ENCODE measurements around the gene MRGPRE.

DNA sequence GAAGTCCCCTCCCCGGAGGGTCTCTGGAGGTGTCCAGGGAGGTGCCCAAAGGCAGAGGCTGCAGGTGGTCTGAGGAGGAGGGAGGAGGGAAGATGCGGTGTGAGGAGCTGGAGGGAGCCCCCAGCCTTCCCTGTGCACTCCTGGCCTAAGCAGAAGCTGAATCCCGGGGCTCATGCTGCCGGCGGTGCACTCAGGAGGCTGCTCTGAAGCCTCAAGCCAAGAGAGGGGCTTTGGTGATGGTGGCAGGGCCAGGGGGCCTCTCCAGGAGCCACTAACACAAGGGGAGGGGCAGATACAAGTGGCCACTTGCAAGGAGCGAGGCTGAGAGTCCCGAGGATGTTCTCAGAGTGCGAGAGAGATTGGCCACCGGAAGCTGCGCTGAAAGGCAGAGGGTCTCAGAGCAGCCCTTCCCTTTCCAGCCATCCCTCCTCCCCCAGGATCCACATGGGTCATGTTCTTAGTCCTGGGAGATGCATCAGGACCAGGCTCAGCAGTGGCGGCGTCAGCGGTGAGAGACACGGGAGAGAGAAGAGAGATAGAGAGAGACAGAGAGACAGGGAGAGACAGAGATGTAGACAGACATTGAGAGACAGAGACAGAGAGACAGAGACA, 12.8 kb downstream of the MRGPRE start:
- TF ChIP-seq POLR2A (IDR thresholded peaks at IDR 0.05), result no peak
- TF ChIP-seq CTCF (IDR thresholded peaks at IDR 0.05), result no peak

Data from right lobe of liver (tissue), 4 donors.